ENCODE results near the gene EIF3B. TPM values are rescaled to one million over a fixed set of nuclear protein-coding genes. Genes with fewer than 3 reads are reported as not detected.

Gene EIF3B
- total and polyA plus RNA-seq, 9 of the 15 experiments (the other 6 are each of a cell fraction or from before 2014, with no cell fraction given) = 25.9 to 494 (median 357) TPM

GRCh38 chr7:2353936-2354185, 766 bp upstream of the EIF3B start (continued):
- TF ChIP-seq ZNF592 (IDR thresholded peaks at IDR 0.05) (peak; percentile 99), ZNF407 (IDR thresholded peaks at IDR 0.05; ENCODE audit: low read depth) (no peak), MCM7 (IDR thresholded peaks at IDR 0.05) (no peak), FOXO4 (CRISPR knock-in tag; IDR thresholded peaks at IDR 0.05) (no peak), PHF8 (IDR thresholded peaks at IDR 0.05; ENCODE audit: borderline replicate concordance, low read length) (peak; percentile 77; the same call in 1 of the 2 replicates), LCOR (CRISPR knock-in tag; IDR thresholded peaks at IDR 0.05) (peak; percentile 98), ZNF12 (CRISPR knock-in tag; IDR thresholded peaks at IDR 0.05) (peak; percentile 86; the same call in 1 of the 2 replicates), HMG20A (CRISPR knock-in tag; conservative IDR thresholded peaks at IDR 0.05) (no peak), ZNF668 (CRISPR knock-in tag; IDR thresholded peaks at IDR 0.05) (peak; percentile 44; the same call in 1 of the 2 replicates), ZNF165 (CRISPR knock-in tag; IDR thresholded peaks at IDR 0.05; ENCODE audit: borderline replicate concordance) (no peak), ZNF395 (CRISPR knock-in tag; IDR thresholded peaks at IDR 0.05) (peak; percentile 95)

All from K562 (cell line).